CD4-positive, alpha-beta T cell (primary cell): Measurements from ENCODE around the gene FSTL4. TPM values are rescaled to one million over a fixed set of nuclear protein-coding genes. Genes with fewer than 3 reads are reported as not detected.

Source experiments
- ATAC-seq: fragments of 200-7000 bp; cut with Tn5 transposase; one replicate; pipeline ENCODE4 v1.10.0; 2022; ENCODE audit warnings: mild to moderate bottlenecking; ENCODE audit not compliant: poor library complexity
- CTCF ChIA-PET: fragments of 350-600 bp; sonication (Branson Sonifier 250); formaldehyde crosslinking; loops from one replicate; lab custom pipeline; 2021; ENCODE audit warnings: antibody characterized with exemption, inconsistent platforms; lab: Charles Lee
- POLR2A ChIA-PET: fragments of 350-600 bp; sonication (Branson Sonifier 250); formaldehyde crosslinking; loops from one replicate; lab custom pipeline; 2021; ENCODE audit warnings: antibody characterized with exemption, inconsistent platforms; lab: Charles Lee
- DNase-seq, 14 experiments: peaks; one replicate each; pipeline ENCODE4 v3.0.0-alpha.2; 2013 to 2020; ENCODE audit warnings: mixed read lengths in 2 of 14
- H3K27ac ChIP-seq, 2 donors: one replicate each; pipeline versions ENCODE4 v1.5.1 to v1.7.0; 2013; ENCODE audit warnings: low read length in 2 of 2, low read depth in 1 of 2, mild to moderate bottlenecking in 1 of 2
- H3K27me3 ChIP-seq, 2 experiments: 1 replicate in 1 of 2; 2 replicates in 1 of 2; pipeline versions ENCODE4 v1.6.1 to v1.7.0; 2013; ENCODE audit warnings: low read length in 2 of 2, control low read depth in 1 of 2, mild to moderate bottlenecking in 1 of 2, moderate library complexity in 1 of 2; ENCODE audit not compliant: insufficient read depth in 2 of 2, control insufficient read depth in 1 of 2
- H3K36me3 ChIP-seq: one replicate; pipeline ENCODE4 v1.6.1; 2013; ENCODE audit warnings: low read length, control low read depth; ENCODE audit not compliant: insufficient read depth
- H3K4me1 ChIP-seq: one replicate; pipeline ENCODE4 v1.6.1; 2013; ENCODE audit warnings: low read length, control low read depth; ENCODE audit not compliant: insufficient read depth
- H3K4me3 ChIP-seq: one replicate; pipeline ENCODE4 v1.5.1; 2013; ENCODE audit warnings: mild to moderate bottlenecking, low read length, moderate library complexity
- H3K9me3 ChIP-seq, 2 experiments: 1 replicate in 1 of 2; 2 replicates in 1 of 2; pipeline versions ENCODE4 v1.6.1 to v1.7.0; 2013; ENCODE audit warnings: low read length in 2 of 2, mild to moderate bottlenecking in 2 of 2, control low read depth in 1 of 2, moderate library complexity in 1 of 2; ENCODE audit not compliant: control insufficient read depth in 1 of 2, insufficient read depth in 1 of 2
- H3K27ac Mint-ChIP-seq: one replicate; pipeline ENCODE4 v1.8.0; 2020; ENCODE audit warnings: mixed read lengths
- H3K27me3 Mint-ChIP-seq: one replicate; pipeline ENCODE4 v1.8.0; 2021; ENCODE audit warnings: mixed read lengths
- H3K36me3 Mint-ChIP-seq: one replicate; pipeline ENCODE4 v1.8.0; 2021; ENCODE audit warnings: low read depth, mixed read lengths
- H3K4me1 Mint-ChIP-seq: one replicate; pipeline ENCODE4 v1.8.0; 2021; ENCODE audit warnings: low read depth, mixed read lengths
- H3K4me3 Mint-ChIP-seq: one replicate; pipeline ENCODE4 v1.8.0; 2020; ENCODE audit warnings: mild to moderate bottlenecking, mixed read lengths
- H3K9me3 Mint-ChIP-seq: one replicate; pipeline ENCODE4 v1.8.0; 2020; ENCODE audit warnings: mixed read lengths
- CTCF ChIP-seq: fragments of 200-600 bp; IDR thresholded peaks from one replicate; pipeline ENCODE4 v1.8.0; 2022; ENCODE audit warnings: antibody characterized with exemption, mild to moderate bottlenecking
- intact Hi-C, 2 experiments: fragments of 100-400 bp; cut with DNase I in 1 of 2; cut with micrococcal nuclease in 1 of 2; formaldehyde crosslinking; loops; one replicate each; pipeline versions ENCODE4 v1.15.1 to v1.9.0; 2023 to 2025; cut with DNase I, micrococcal nuclease
- total RNA-seq, 174 experiments: library from RNA in 2 of 174; stranded (reverse) in 2 of 174; gene quantifications; one replicate each; pipeline ENCODE4 v1.2.3 and lab custom pipeline; 2021 to 2026

FSTL4 gene
- total RNA-seq, 2 experiments from 2014 or later, result not detected

- ATAC-seq, result no peak
- H3K27me3 Mint-ChIP-seq, result no peaks in the 10 kb centered on the region
- no peak overlapping the region for H3K4me3 Mint-ChIP-seq
- intact Hi-C loops, result no loop called here
- H3K4me3 ChIP-seq, result no peak overlapping the region
- H3K36me3 ChIP-seq, result no peaks in the 10 kb centered on the region
- H3K27ac ChIP-seq, result no peak overlapping the region
- no peaks in the 10 kb centered on the region for H3K9me3 Mint-ChIP-seq
- H3K27me3 ChIP-seq, result no peaks in the 10 kb centered on the region
- no peak for DNase-seq
- H3K36me3 Mint-ChIP-seq, result no peaks in the 10 kb centered on the region
- H3K4me1 Mint-ChIP-seq, result no peaks in the 10 kb centered on the region
- CTCF ChIA-PET, result no interaction called here
- H3K9me3 ChIP-seq, result no peaks in the 10 kb centered on the region
- POLR2A ChIA-PET, result interaction anchor here (0.6 kb wide), 1 partner anchor 376 kb away, joined by 4 read pairs; no protein-coding TSS in a partner anchor
- H3K27ac Mint-ChIP-seq, result no peak overlapping the region
- TF ChIP-seq CTCF, result no peak
- H3K4me1 ChIP-seq, result peaks cover 4% of the 10 kb centered on the region
These were observed 415.8 kb downstream of the FSTL4 start for GRCh38 chr5:133196441-133197085.

GRCh38 chr5:133195250-133195649 lies 417.1 kb downstream of the FSTL4 start:
- ATAC-seq, result no peak
- peaks cover 4% of the 10 kb centered on the region for H3K4me1 ChIP-seq
- H3K4me3 ChIP-seq, result no peak overlapping the region
- no peaks in the 10 kb centered on the region for H3K27me3 ChIP-seq
- ChIA-PET POLR2A (no interaction called here), CTCF (no interaction called here)
- H3K36me3 Mint-ChIP-seq, result no peaks in the 10 kb centered on the region
- no peak overlapping the region for H3K27ac Mint-ChIP-seq
- no peaks in the 10 kb centered on the region for H3K27me3 Mint-ChIP-seq
- H3K36me3 ChIP-seq, result no peaks in the 10 kb centered on the region
- no peaks in the 10 kb centered on the region for H3K9me3 Mint-ChIP-seq
- intact Hi-C loops, result no loop called here
- H3K4me1 Mint-ChIP-seq, result no peaks in the 10 kb centered on the region
- H3K9me3 ChIP-seq, result no peaks in the 10 kb centered on the region
- DNase-seq, result no peak
- no peak overlapping the region for H3K27ac ChIP-seq
- no peak overlapping the region for H3K4me3 Mint-ChIP-seq
- no peak for TF ChIP-seq CTCF

- H3K27ac Mint-ChIP-seq, result no peak overlapping the region
- CTCF ChIA-PET, result no interaction called here
These were observed 418.5 kb downstream of the FSTL4 start for GRCh38 chr5:133193794-133194193.

More at GRCh38 chr5:133193794-133194193, 418.5 kb downstream of the FSTL4 start:
- Mint-ChIP-seq H3K9me3 (no peaks in the 10 kb centered on the region), H3K36me3 (no peaks in the 10 kb centered on the region), H3K27me3 (no peaks in the 10 kb centered on the region), H3K4me1 (no peaks in the 10 kb centered on the region), H3K4me3 (no peak overlapping the region)
- H3K27ac ChIP-seq, result no peak overlapping the region
- POLR2A ChIA-PET, result no interaction called here
- intact Hi-C loops, result loop anchor here in 1 of 2 experiments (5.0 kb wide), 1 partner anchor 81 kb away; no protein-coding TSS in a partner anchor
- no peak overlapping the region for H3K4me3 ChIP-seq
- TF ChIP-seq CTCF, result no peak
- H3K4me1 ChIP-seq, result peaks cover 4% of the 10 kb centered on the region
- no peaks in the 10 kb centered on the region for H3K36me3 ChIP-seq
- ATAC-seq, result no peak
- no peak for DNase-seq
- H3K9me3 ChIP-seq, result no peaks in the 10 kb centered on the region
- no peaks in the 10 kb centered on the region for H3K27me3 ChIP-seq
